GM12864 (cell line): ENCODE data around the gene ABITRAM.

Experiments
- DNase-seq: peaks from one replicate; pipeline ENCODE4 v3.0.0-alpha.2; 2011; ENCODE audit warnings: low read depth
- H3K4me3 ChIP-seq: 2 replicates; pipeline ENCODE4 v1.5.1; 2011; ENCODE audit warnings: mild to moderate bottlenecking, low read depth, low read length, control low read depth
- TF ChIP-seq, protein P1 (sequence below): IDR thresholded peaks from 2 replicates; pipeline ENCODE4 v1.5.1; 2011; ENCODE audit warnings: low read depth, mild to moderate bottlenecking, moderate library complexity, low read length, control low read depth, inconsistent platforms; ENCODE audit errors: missing control alignments

Gene ABITRAM

DNA sequence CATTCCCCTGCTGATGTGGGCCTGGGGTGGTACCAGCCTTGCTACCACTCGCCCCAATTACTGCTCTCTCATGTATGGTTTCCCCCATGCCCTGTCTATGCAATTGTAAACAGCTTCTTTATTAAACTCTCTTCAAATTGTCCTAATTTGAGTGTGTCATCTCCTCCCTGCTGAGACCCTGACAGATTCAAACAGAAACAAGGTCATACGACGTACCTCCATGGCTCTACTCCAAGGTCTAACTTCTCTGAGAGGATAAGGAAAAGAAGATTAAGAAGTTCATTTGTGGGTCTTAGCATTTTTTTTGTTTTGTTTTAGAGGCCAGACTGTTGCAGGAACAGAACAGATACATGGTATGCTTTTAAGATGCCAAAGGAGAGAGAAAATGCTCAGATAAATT lies 38.0 kb downstream of the ABITRAM start:
- no peak for DNase-seq
- TF ChIP-seq, protein P1, sequence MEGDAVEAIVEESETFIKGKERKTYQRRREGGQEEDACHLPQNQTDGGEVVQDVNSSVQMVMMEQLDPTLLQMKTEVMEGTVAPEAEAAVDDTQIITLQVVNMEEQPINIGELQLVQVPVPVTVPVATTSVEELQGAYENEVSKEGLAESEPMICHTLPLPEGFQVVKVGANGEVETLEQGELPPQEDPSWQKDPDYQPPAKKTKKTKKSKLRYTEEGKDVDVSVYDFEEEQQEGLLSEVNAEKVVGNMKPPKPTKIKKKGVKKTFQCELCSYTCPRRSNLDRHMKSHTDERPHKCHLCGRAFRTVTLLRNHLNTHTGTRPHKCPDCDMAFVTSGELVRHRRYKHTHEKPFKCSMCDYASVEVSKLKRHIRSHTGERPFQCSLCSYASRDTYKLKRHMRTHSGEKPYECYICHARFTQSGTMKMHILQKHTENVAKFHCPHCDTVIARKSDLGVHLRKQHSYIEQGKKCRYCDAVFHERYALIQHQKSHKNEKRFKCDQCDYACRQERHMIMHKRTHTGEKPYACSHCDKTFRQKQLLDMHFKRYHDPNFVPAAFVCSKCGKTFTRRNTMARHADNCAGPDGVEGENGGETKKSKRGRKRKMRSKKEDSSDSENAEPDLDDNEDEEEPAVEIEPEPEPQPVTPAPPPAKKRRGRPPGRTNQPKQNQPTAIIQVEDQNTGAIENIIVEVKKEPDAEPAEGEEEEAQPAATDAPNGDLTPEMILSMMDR = no peak

DNA sequence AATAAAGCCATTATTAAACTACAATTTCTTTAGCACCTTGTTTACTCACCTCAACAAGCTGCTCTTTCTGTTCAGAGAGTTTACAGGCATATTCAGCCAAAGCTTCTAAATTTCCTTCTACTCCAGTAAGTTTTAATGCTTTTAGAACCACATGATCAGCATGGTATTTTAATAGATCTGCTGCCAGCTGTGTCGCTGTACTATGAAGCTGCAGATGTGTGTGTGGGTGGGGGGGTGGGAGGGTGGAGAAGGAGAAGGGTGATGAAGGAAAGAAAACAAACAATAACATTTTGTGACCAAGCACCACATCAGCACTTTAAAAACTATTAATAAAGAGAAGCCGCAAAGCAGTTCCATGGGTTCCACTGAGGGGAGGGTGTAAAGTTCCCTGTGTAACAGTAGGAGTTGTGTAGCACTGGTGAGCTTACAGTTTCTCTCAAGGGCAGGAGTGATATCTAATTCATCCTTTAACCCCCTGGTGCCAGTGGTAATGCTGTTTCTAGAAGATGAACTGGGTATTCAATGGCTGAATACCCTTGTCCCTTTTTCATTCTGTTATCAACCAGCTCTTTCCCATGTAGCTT lies 38.5 kb downstream of the ABITRAM start:
- H3K4me3 ChIP-seq = no peak overlapping the region
- no peak for DNase-seq
- TF ChIP-seq, protein P1 = no peak

More for the DNA sequence above, 38.0 kb downstream of the ABITRAM start:
- no peak overlapping the region for H3K4me3 ChIP-seq

DNA sequence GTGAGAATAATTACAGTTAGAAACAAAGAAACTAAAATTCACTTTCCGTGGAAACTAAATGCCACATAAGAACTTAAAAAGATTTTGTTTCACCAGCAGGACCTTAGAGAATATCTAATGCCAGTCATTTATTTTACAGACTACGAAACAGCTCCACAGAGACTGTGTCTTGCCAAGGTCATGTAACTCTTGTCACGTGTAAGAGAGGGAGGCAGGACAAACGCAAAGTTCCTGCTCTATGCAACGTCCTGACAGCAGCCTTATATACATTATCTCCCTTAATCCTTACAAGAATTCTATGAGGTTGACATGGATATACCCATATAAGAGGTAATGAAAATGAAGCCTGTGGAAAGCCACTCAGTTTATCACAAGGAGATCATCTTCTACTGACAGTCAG lies 39.7 kb downstream of the ABITRAM start:
- TF ChIP-seq, protein P1 = no peak
- no peak for DNase-seq
- no peak overlapping the region for H3K4me3 ChIP-seq

DNA sequence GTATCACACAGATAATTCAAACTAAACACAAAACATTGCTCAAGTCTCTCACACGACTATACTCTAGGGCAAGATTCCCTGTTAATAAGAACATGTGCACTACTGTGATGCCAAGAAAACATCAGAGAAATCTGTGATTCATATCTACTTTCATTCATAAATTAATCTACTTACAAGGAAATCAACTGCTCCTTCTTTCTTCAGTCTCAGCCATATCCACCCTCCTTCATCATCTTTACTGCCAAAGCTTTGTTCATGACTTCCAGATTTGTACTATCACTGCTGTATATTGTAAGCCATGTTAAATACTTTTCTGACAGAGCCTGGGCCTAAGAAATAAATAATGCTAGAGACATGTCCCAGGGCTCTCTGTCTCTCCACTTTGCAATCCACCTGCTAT lies 44.0 kb downstream of the ABITRAM start:
- TF ChIP-seq, protein P1 = no peak
- H3K4me3 ChIP-seq = no peak overlapping the region
- DNase-seq = no peak

DNA sequence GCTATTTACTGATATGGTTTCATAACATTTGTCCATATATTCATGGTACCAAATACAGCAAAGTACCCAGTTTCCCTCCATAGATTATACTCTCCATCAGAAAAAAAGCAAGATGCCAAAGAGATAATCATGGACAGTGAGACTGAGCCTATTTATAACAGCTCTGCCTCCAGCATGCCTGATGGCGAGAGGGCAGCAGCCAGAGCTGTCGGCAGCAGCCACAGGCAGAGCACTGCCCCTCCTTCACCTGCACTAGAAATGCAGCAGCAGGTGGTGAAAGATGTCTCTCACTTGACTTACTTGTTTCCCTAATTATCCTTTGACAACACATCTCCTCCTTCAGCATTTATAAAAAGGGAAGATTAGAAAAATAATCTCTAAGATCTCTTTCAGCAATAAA lies 46.7 kb downstream of the ABITRAM start:
- TF ChIP-seq, protein P1 = no peak

DNA sequence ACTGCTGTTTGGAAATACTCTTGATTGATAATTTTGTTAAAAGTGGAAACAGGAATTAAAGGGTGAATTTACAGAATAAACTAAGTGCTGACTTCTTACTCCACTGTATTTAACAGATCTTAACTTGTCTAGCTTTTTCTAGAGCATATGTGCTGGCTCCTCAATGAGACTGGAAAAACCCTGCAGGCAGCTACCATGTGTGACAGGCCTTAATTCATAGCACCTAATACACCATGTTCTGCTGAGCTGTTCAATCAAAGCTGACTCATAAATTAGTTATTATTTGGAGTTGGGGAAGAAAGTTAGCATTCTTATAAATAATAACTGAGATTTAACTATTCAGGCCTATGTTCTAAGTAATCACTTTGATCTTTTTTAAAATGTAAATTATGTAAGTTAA lies 49.7 kb downstream of the ABITRAM start:
- no peak for DNase-seq
- TF ChIP-seq, protein P1 = no peak
- H3K4me3 ChIP-seq = no peak overlapping the region

More for the DNA sequence above, 46.7 kb downstream of the ABITRAM start:
- H3K4me3 ChIP-seq = no peak overlapping the region
- no peak for DNase-seq
